ENCODE measurements around the gene MAMSTR. TPM values are rescaled to one million over a fixed set of nuclear protein-coding genes. Genes with fewer than 3 reads are reported as not detected.

Gene MAMSTR
- total RNA-seq, 4 donors from 2014 or later: 3.4 to 10.8 (median 5.4) TPM

- intact Hi-C loops (cut with DNase I; ENCODE audit: low total_unique reads) (no loop called here), in situ Hi-C loops (cut with MboI; ENCODE audit: low sequenced_read_pairs in 4 of 4) (loop anchor here in 1 of 4 donors (25.0 kb wide), 1 partner anchor 92 kb away; the partner anchor contains the start of genes CA11 and DBP)
- no peak for ATAC-seq
- H3K4me1 ChIP-seq: peaks cover 5 to 14% of the 10 kb centered on the region in 2 donors
- no peak for DNase-seq
- no peak for TF ChIP-seq POLR2A (IDR thresholded peaks at IDR 0.05)
- no peak for TF ChIP-seq CTCF (IDR thresholded peaks at IDR 0.05 in 4 of 5, conservative IDR thresholded peaks at IDR 0.05 in 1 of 5)
- no peak overlapping the region for H3K4me3 ChIP-seq
- no peaks in the 10 kb centered on the region for H3K27me3 ChIP-seq
- no peak overlapping the region for H3K27ac ChIP-seq
- no peaks in the 10 kb centered on the region for H3K36me3 ChIP-seq
- no peaks in the 10 kb centered on the region for H3K9me3 ChIP-seq
Measured at GRCh38 chr19:48728911-48729664, 9.6 kb upstream of the MAMSTR start.

GRCh38 chr19:48726556-48726955 lies 7.0 kb upstream of the MAMSTR start:
- intact Hi-C loops (cut with DNase I; ENCODE audit: low total_unique reads): no loop called here
- Histone ChIP-seq H3K9me3 (no peaks in the 10 kb centered on the region), H3K4me3 (no peak overlapping the region), H3K36me3 (no peaks in the 10 kb centered on the region), H3K4me1 (peaks cover 5 to 16% of the 10 kb centered on the region in 2 donors), H3K27ac (peak overlapping the region; percentile 63 to 85 (median 78)), H3K27me3 (no peaks in the 10 kb centered on the region)
- in situ Hi-C loops (cut with MboI; ENCODE audit: low sequenced_read_pairs in 4 of 4): loop anchor here in 1 of 4 donors (25.0 kb wide), 1 partner anchor 89 kb away; the partner anchor contains the start of genes CA11 and DBP
- no peak for ATAC-seq
- TF ChIP-seq POLR2A (IDR thresholded peaks at IDR 0.05): no peak
- TF ChIP-seq CTCF (IDR thresholded peaks at IDR 0.05 in 4 of 5, conservative IDR thresholded peaks at IDR 0.05 in 1 of 5): no peak
- no peak for DNase-seq

- TF ChIP-seq CTCF (IDR thresholded peaks at IDR 0.05 in 4 of 5, conservative IDR thresholded peaks at IDR 0.05 in 1 of 5): no peak
- TF ChIP-seq POLR2A (IDR thresholded peaks at IDR 0.05): no peak
- Histone ChIP-seq H3K36me3 (no peaks in the 10 kb centered on the region), H3K4me3 (no peak overlapping the region), H3K4me1 (peaks cover 9 to 20% of the 10 kb centered on the region in 2 donors), H3K27me3 (no peaks in the 10 kb centered on the region), H3K9me3 (no peaks in the 10 kb centered on the region), H3K27ac (peak overlapping the region; percentile 63 to 85 (median 78))
- in situ Hi-C loops (cut with MboI; ENCODE audit: low sequenced_read_pairs in 4 of 4): loop anchor here in 1 of 4 donors (25.0 kb wide), 1 partner anchor 88 kb away; the partner anchor contains the start of genes CA11 and DBP
- ATAC-seq (peak; percentile 15 to 37), DNase-seq (peak in 1 of 2 donors; percentile 48)
- intact Hi-C loops (cut with DNase I; ENCODE audit: low total_unique reads): no loop called here
Measured at GRCh38 chr19:48724796-48725753, 5.5 kb upstream of the MAMSTR start.

GRCh38 chr19:48722196-48722708 lies 2.7 kb upstream of the MAMSTR start:
- Histone ChIP-seq H3K4me3 (no peak overlapping the region), H3K4me1 (peaks cover 28 to 41% of the 10 kb centered on the region in 2 donors), H3K27ac (no peak overlapping the region), H3K27me3 (no peaks in the 10 kb centered on the region), H3K9me3 (no peaks in the 10 kb centered on the region), H3K36me3 (no peaks in the 10 kb centered on the region)
- DNase-seq (no peak), ATAC-seq (no peak)
- in situ Hi-C loops (cut with MboI; ENCODE audit: low sequenced_read_pairs in 4 of 4) (no loop called here), intact Hi-C loops (cut with DNase I; ENCODE audit: low total_unique reads) (no loop called here)
- no peak for TF ChIP-seq CTCF (IDR thresholded peaks at IDR 0.05 in 4 of 5, conservative IDR thresholded peaks at IDR 0.05 in 1 of 5)
- no peak for TF ChIP-seq POLR2A (IDR thresholded peaks at IDR 0.05)

Measured in gastrocnemius medialis (tissue), 4 donors.